Heart left ventricle (tissue), 16 donors: ENCODE results near the gene ERN1. TPM values are rescaled to one million over a fixed set of nuclear protein-coding genes. Genes with fewer than 3 reads are reported as not detected.

Experiments
- ATAC-seq, 4 donors: fragments of 200-7000 bp; cut with Tn5 transposase; one replicate each; pipeline ENCODE4 v1.9.1; 2020 to 2022; ENCODE audit warnings: moderate library complexity in 4 of 4, mild to moderate bottlenecking in 3 of 4, moderate number of reproducible peaks in 1 of 4
- DNase-seq, 5 donors: peaks; one replicate each; pipeline ENCODE4 v3.0.0-alpha.2; 2020
- H3K27ac ChIP-seq, 12 donors: fragments of 200-600 bp; sonication (generic) in 4 of 12; one replicate each; pipeline versions ENCODE4 v1.5.0 to v1.8.0; 2016 to 2022; ENCODE audit warnings: mild to moderate bottlenecking in 2 of 12
- H3K27me3 ChIP-seq, 9 donors: fragments of 200-600 bp; sonication (generic) in 2 of 9; one replicate each; pipeline versions ENCODE4 v1.5.1 to v1.8.0; 2016 to 2022; ENCODE audit warnings: mild to moderate bottlenecking in 3 of 9
- H3K36me3 ChIP-seq, 9 donors: fragments of 200-600 bp; sonication (generic) in 2 of 9; one replicate each; pipeline versions ENCODE4 v1.5.0 to v1.8.0; 2018 to 2022; ENCODE audit warnings: mild to moderate bottlenecking in 2 of 9
- H3K4me1 ChIP-seq, 12 donors: fragments of 200-600 bp; sonication (generic) in 4 of 12; one replicate each; pipeline versions ENCODE4 v1.5.0 to v1.8.0; 2016 to 2022; ENCODE audit warnings: mild to moderate bottlenecking in 3 of 12
- H3K4me3 ChIP-seq, 12 donors: fragments of 200-600 bp; sonication (generic) in 4 of 12; one replicate each; pipeline versions ENCODE4 v1.5.0 to v1.8.0; 2017 to 2022; ENCODE audit warnings: mild to moderate bottlenecking in 9 of 12, moderate library complexity in 4 of 12
- H3K9me3 ChIP-seq, 12 donors: fragments of 200-600 bp; sonication (generic) in 4 of 12; one replicate each; pipeline versions ENCODE4 v1.5.0 to v1.8.0; 2016 to 2022; ENCODE audit warnings: mild to moderate bottlenecking in 1 of 12
- CTCF ChIP-seq, 12 donors: fragments of 200-600 bp; sonication (generic) in 4 of 12; IDR thresholded peaks; one replicate each; pipeline versions ENCODE4 v1.5.0 to v1.8.0; 2018 to 2022; ENCODE audit warnings: antibody characterized with exemption in 12 of 12, mild to moderate bottlenecking in 5 of 12
- POLR2A ChIP-seq, 2 donors: fragments of 450-650 bp; IDR thresholded peaks; one replicate each; pipeline ENCODE4 v1.6.1; 2017; ENCODE audit warnings: antibody characterized with exemption in 2 of 2, mild to moderate bottlenecking in 2 of 2, moderate library complexity in 2 of 2
- WGBS, 4 donors: extraction: QIAGEN DNeasy Blood & Tissue Kit in 2 of 4; methylation state at CpG; one replicate each; pipeline versions ENCODE4 v1.1.5 to v1.1.7; 2013 to 2018; 5-methylcytosine and 5-hydroxymethylcytosine counted together
- intact Hi-C, 10 donors: fragments of 100-400 bp; cut with DNase I; formaldehyde crosslinking; loops; one replicate each; pipeline versions ENCODE4 v1.11.1 to v1.14.2; 2022
- polyA plus RNA-seq, 2 donors: library from polyadenylated mRNA; stranded (reverse); fragments of 200-250 nt; gene quantifications; one replicate each; pipeline ENCODE4 v1.2.3, GENCODE V29; 2013
- total RNA-seq, 9 donors: library from RNA; depleted of rRNA in 2 of 9; stranded (reverse); fragments of >200 nt in 2 of 9; fragmentation: NEBNext Ultra II Directional in 3 of 9; extraction: Animal tissue kit (Norgen Biotek cat#: 25700) in 3 of 9; gene quantifications; one replicate each; pipeline versions ENCODE4 v1.1.0 to v1.2.4, GENCODE V29; 2016 to 2023
- donor health status: ischemic (EF 13 %, LVEDD 7.1; RV severe dilation, severe dysfunction).
- donor health status: healthy with polysubstance abuse.
- donor health status: DM: no; HTN: yes; CAD: no.
- donor health status: DM: no; HTN: no; CAD: no.
- donor health status: ischemic (EF 25% LVEDD 6.9; RV normal size, moderate dysfunction).
- donor health status: ischemic (EF 25% LVEDD 5.7; RV mildly dilated, moderate dysfunction).
- donor health status: healthy.
- donor health status: DM: yes; HTN: yes; CAD: no.
- donor health status: ischemic (EF 35%, LVEDD 5.7; RV mildly dilated, moderate dysfunction).
- donor health status: nonischemic (EF 11% LVEDD 7.7; RV severe dilation, severe dysfunction).
- donor health status: DM: yes; HTN: yes; CAD: no.
- donor health status: PGD.
- donor health status: ischemic (EF 29% LVEDD 5.4; RV normal size, mild dysfunction).
- donor health status: nonischemic (EF 23%, LVEDD 6.1; RV moderate dilation, normal function).

The ERN1 gene
- total and polyA plus RNA-seq, 11 donors = 1.5 to 18.7 (median 7.4) TPM

DNA sequence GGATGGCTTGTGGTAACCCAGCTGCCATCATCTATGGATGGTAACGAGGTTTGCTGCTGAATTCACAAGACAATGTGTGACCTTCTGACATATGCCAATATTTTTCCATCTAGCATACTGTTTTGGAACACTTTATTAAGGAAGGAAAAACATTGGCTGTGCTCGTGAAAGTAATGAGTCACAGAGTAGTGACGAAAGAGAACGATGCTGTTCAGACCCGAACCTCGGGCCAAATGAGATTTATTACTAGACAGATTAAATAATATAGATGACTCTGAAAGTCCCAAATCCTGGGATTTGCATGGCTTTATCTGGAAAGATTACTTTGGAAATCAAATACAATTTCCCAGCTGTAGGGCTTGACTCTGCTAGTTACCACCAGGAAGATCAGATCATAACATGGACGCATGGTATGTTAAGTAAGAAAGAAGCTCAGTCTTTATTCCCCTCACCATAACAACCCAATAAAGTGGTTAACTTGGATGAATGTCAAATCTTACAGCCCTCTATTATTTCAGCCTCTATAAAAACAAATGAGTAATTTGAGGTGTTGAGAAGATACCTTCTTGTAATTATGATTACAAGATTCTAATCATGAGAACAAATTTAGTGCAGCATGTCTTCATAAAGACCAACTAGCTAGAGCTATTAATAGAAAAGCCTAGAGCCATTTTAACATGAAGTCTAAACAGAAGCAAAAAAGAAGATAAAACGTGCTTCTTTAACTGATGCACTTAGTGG lies 32.6 kb downstream of the ERN1 start:
- Histone ChIP-seq H3K4me3 (no peak overlapping the region), H3K4me1 (peaks cover 0 to 18% (median 3%) of the 10 kb centered on the region in 12 donors), H3K36me3 (peaks cover 0 to 33% (median 10%) of the 10 kb centered on the region in 9 donors), H3K9me3 (no peaks in the 10 kb centered on the region), H3K27me3 (no peaks in the 10 kb centered on the region), H3K27ac (peak overlapping the region in 1 of 12 donors; percentile 34)
- intact Hi-C loops = no loop called here
- 70 to 80% (median 73%) methylated on average over 8 of the region's 8 CpGs for whole genome bisulfite sequencing, 4 donors
- TF ChIP-seq CTCF (IDR thresholded peaks at IDR 0.05) (no peak), POLR2A (IDR thresholded peaks at IDR 0.05) (no peak)
- ATAC-seq = peak in 3 of 4 donors; percentile 48 to 66 (median 52)
- no peak for DNase-seq

DNA sequence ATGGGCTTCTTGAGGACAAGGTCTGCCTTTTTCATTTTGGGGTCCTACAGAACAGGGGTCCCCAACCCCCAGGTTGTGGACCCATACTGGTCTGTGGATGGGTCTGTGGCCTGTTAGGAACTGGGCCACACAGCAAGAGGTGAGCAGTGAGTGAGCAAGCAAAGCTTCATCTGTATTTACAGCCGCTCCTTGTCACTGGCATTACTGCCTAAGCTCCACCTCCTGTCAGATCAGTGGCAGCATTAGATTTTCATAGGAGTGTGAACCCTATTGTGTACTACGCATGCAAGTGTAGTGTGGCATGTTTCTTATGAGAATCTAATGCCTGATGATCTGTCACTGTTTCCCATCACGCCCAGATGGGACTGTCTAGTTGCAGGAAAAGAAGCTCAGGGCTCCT lies 33.9 kb downstream of the ERN1 start:
- H3K4me3 ChIP-seq = no peak overlapping the region
- no peak overlapping the region for H3K27ac ChIP-seq
- peaks cover 0 to 31% (median 10%) of the 10 kb centered on the region in 9 donors for H3K36me3 ChIP-seq
- WGBS, 4 donors = 95 to 99% (median 96%) methylated on average over 3 of the region's 3 CpGs
- H3K27me3 ChIP-seq = no peaks in the 10 kb centered on the region
- intact Hi-C loops = no loop called here
- no peaks in the 10 kb centered on the region for H3K9me3 ChIP-seq
- ATAC-seq = no peak
- TF ChIP-seq POLR2A (IDR thresholded peaks at IDR 0.05) (no peak), CTCF (IDR thresholded peaks at IDR 0.05) (no peak)
- no peak for DNase-seq
- peaks cover 0 to 30% (median 3%) of the 10 kb centered on the region in 12 donors for H3K4me1 ChIP-seq

DNA sequence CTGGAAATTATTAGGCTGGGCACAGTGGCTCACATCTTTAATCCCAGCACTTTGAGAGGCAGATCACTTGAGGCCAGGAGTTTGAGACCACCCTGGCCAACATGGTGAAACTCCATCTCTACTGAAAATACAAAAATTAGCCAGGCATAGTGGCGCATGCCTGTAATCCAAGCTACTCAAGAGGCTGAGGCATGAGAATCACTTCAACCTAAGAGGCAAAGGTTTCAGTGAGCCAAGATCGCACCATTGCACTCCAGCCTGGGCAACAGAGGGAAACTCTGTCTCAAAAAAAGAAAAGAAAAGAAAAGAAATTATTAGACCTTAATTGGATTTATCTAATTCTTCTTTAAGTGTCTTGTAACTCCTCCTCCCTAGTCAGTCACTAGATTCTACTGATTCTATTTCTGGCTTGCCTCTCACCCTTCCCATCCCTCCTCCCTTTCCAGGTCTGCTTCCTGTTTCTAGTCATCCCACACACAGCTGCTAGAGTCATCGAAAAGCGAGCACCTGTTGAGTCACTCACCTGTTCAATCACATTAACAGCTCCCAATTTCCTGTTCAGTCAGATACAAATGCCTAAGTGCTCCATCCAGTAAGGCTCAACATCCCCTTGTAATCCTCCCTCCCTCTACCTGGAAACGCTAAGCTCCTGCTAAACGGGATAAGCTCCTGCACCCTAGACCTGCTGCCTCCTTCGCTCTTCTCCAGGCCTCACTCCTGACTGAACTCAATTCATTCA lies 34.6 kb downstream of the ERN1 start:
- intact Hi-C loops = no loop called here
- Histone ChIP-seq H3K4me1 (peaks cover 0 to 36% (median 3%) of the 10 kb centered on the region in 12 donors), H3K4me3 (no peak overlapping the region), H3K9me3 (no peaks in the 10 kb centered on the region), H3K27ac (no peak overlapping the region), H3K27me3 (no peaks in the 10 kb centered on the region), H3K36me3 (peaks cover 0 to 33% (median 10%) of the 10 kb centered on the region in 9 donors)
- WGBS, 4 donors = 77 to 82% (median 78%) methylated on average over 7 of the region's 7 CpGs
- no peak for DNase-seq
- ATAC-seq = peak in 1 of 4 donors; percentile 68
- TF ChIP-seq POLR2A (IDR thresholded peaks at IDR 0.05) (no peak), CTCF (IDR thresholded peaks at IDR 0.05) (no peak)

DNA sequence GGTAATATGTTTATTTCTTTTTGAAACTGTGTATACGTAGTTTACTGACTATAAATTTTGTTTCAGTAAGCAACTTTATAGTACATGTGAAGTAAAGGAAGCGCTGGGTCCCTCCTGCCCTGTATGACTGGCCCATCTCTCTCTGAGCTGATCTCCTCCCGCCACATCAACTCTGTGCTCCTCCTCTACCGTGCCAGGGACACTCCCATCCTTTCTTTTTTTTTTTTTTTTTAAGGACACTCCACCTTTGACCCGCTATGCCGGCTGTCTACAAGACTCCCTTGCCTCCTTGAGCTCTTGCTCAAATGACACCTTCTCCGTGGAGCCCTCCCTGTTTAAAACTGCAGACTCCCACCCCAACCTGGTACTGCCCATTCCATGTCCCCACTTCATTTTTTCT lies 35.5 kb downstream of the ERN1 start:
- H3K4me3 ChIP-seq = no peak overlapping the region
- 84 to 91% (median 86%) methylated on average over 7 of the region's 7 CpGs for WGBS, 4 donors
- H3K27ac ChIP-seq = no peak overlapping the region
- H3K36me3 ChIP-seq = peaks cover 0 to 33% (median 10%) of the 10 kb centered on the region in 9 donors
- TF ChIP-seq CTCF (IDR thresholded peaks at IDR 0.05) = no peak
- TF ChIP-seq POLR2A (IDR thresholded peaks at IDR 0.05) = no peak
- no peaks in the 10 kb centered on the region for H3K27me3 ChIP-seq
- H3K4me1 ChIP-seq = peaks cover 0 to 38% (median 3%) of the 10 kb centered on the region in 12 donors
- ATAC-seq = no peak
- intact Hi-C loops = no loop called here
- no peak for DNase-seq
- no peaks in the 10 kb centered on the region for H3K9me3 ChIP-seq
